T1000 (cell line): ENCODE measurements around the gene KRT26.
"Not testable (repeated sequence)": the region's sequence is repeated elsewhere in the genome, so short reads cannot be mapped to it uniquely, and the experiment has no call there.

Experiments
- DNase-seq: peaks from one replicate; lab custom pipeline; 2025; ENCODE audit warnings: mixed read lengths; lab: John Stamatoyannopoulos, UW

Gene KRT26

DNA sequence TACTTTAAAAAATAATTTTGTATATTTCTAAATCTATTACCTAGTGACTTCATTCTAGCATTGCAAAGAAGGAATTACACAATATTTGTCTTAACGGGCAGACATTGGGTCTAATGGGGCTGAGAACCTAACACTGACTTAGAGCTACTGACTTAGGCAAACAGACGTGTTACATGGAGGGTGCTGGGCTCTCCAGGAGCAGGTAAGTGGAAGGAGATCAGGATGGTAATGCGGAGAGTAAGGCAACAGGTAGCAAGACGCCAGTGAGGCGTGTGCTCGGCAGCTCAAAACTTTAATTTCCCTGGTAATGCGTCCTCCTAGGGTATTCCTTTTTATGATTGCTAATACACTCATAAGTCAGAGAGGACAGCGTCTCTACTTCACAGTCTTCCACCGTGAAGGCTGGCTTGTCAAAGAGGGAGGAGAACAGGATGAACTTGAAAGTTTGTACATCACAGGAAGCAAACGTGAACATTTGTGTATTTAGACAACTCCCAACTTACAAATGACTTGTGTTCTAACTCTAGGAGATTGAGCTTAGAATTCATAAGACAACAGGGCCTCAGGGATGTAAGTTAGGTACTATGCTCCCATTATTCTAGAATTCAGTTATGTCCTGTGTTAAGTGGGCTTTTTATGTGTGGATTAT is 23.1 kb upstream of the KRT26 start:
- DNase-seq, result no peak

DNA sequence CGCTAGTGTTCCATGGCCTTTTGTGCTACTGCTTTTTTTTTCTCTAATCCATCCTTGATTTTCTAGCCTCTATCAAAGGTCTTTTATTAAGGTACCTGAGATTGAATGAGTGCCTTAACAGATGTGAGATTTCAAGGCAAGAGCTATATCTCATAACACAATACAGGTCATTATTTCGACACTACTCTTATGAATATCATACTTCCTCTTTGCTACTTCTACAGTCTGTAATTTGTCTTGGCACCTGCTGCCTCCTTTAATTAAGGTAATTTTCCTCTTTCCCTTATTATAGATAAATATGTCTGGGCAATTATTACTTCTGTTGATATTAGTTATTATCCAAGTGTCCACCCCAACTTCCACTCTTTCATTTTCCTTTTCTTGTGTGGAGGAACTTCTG is 22.5 kb upstream of the KRT26 start:
- DNase-seq, result no peak

DNA sequence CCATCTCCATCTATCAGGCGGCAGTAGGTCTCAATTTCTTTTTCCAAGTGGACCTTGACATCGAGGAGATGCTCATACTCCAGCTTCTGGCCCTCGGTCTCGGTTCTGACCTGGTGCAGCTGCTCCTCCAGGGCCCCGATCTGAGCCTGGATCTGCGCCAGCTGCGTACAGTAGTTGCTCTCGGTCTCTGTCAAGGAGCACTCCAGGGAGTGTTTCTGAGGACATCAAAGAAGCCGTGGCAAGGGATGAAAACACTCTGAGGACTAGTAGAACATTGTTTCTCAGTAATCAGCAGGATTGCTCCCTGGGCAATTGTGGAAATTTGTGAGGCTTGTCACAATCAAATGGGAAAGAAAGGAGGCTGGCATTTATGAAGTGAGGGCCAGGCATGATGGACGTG is 21.8 kb upstream of the KRT26 start:
- DNase-seq, result no peak

DNA sequence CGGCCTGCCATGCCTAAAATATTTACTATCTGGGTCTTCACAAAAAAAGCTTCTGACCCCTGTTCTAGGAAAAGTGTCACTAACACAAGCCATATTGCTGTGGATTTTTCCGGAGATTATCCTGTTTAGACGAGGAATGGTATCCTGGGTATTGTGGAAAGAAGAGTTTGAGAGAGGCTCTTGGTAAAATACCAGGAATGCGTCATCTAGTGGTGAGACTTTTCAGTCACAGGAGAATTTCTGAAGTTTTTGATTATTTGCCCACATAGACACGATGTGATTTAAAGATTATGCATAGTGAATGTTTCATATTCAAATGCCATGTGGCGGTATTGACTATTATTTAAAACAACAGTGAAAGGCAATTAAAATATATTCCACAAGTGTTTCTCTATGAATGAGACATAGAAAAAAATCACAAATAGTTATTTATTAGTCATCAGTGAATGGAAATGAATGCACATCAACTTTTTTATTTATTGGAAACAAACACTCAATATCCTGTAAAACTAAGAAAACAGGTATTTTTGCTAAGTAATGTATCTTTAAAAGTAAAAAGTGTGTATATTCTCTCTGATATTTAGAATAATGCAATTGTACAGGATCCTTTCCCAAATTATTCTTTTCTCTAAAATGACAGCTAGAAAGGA is 19.9 kb upstream of the KRT26 start:
- DNase-seq, result no peak

DNA sequence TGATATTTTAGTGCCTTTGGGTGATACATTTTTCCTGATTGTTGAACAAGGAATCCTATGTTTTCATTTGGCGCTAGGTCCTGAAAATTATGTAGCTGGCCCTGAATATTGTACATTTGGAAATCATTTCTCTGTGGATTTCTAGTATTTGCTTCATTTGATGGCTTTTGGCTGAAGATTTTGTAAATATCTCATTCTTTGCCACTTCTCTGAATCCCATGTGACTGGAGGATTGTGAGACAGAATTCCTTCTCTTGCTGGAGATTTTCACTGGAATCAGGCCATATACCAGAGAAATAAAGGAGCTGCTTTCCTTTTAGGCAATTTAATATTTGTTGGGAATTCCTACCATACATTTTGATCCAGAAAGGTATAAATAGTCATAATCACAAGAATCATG is 19.1 kb upstream of the KRT26 start:
- no peak for DNase-seq

DNA sequence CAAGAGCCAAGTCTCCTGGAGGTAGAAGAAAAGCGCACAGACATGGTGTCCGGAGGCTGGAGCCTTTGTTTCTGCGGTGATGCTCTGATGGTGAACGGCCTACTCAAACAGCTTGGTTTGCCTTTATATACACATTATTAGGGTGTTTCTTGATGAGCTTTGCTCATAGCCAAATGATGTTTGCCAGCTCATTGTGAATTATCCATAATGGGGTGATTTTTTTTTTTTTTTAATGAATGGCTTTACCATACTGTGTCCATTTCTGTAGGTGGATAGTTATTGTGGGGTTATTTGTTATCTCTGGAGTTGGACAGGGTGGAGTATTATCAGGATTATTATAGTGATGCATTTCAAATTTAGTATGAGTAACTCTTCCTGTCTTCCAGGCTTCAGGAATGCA is 10.4 kb upstream of the KRT26 start, which contains the start of gene KRT27:
KRT27 (minus strand) TSS at position 101 of the 400 bp plus-strand sequence; CDS start at position 44, 57 bp downstream.
- DNase-seq, result no peak

DNA sequence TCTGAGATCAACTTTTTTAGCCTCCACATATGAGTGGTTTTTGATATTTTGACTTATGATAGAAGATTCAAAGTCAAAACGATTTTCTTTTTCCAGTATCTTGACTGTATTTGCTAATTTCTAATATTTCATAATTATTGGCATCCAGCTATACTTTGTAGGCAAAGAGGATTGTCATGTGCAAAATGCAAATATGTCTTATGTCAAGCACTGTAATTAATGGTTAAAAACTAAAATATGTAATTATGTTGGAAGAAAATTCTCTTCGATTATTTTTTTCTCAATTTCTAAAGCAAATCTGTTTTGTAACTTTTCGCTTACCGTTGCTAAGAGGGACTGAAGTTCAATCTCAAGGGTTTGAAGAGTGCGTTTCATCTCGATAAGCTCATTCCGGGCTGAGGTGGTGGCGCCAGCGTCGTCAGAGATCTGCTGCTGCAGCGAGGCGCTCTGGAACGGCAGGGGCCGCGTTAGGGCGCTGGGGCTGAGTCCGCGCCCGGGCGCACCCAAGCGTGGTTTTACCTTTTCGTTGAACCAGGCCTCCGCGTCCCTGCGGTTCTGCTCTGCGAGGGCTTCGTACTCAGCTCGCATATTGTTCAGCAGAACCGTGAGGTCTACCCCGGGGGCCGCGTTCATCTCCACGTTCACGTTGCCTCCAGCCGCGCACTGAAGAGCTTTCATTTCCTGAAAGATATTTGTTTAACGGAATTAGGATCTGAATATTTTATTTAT is 7.3 kb upstream of the KRT26 start:
- no peak for DNase-seq

DNA sequence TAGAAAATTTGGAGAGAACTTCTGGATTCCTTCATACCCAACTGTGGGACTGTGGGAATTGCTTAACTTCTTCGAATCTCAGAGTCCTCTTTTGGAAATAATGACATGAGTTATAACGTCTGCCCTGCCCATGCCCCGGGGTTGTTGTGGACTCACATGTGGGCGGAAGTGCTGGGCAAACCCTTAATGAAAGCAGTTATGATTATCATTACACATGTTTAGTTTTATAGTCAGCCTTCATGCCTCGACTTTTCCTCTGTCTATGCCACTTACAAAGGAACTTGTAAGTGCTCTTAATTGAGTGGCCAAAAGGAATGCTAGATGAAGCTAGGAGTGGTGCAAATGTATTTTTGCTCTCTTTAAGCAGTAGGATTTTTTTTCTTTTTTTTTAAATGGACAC is 6.5 kb upstream of the KRT26 start:
- no peak for DNase-seq

DNA sequence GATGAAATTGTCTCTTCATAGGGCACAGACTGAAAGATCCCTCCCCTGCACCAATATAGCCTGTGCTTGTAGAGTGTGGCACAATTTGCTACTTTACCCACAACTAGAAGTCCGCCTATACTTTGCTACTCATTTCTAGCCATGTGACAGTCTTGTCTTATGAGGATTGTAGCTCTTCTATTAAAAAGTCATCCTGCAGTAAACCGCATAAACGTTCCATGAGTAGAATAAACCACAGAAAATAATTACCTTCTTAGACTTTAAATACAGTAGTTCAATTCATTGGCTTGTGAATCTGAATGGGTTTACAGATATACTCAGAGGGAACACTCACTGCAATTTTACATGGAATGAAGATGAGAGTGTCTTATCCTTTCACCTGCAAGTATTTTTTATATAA is 6.0 kb upstream of the KRT26 start:
- no peak for DNase-seq

DNA sequence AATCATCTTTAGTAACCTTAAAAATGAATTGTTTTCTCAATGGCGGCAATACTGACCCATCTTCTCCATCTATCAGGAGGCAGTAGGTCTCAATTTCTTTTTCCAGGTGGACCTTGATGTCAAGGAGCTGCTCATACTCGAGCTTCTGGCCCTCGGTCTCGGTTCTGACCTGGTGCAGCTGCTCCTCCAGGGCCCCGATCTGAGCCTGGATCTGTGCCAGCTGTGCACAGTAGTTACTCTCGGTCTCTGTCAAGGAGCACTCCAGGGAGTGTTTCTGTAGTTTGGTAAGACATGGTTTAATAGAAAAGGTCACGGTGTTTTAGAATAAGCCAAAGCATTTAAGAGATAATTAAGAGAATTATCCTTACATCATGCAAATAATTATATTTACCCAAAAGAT is 5.5 kb upstream of the KRT26 start:
- DNase-seq, result no peak

DNA sequence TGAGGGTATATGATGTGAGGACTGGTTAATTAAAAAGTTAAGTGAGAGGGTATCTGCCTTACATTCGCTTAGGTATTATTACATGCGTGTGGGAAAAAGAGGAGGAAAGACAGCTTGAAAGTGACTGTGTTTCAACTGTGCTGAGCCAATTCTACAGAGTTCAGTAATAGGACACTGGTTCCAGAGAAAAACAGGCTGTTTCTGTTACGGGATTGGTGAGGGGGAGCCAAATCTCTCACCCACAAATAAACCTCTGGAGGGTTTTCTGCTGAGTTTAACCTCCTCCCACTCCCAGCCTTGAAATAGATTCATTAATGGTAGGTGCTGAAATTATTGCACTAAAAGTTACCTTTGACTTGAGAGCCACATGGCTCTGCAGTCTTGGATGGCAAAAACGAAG is 3.9 kb upstream of the KRT26 start:
- no peak for DNase-seq

DNA sequence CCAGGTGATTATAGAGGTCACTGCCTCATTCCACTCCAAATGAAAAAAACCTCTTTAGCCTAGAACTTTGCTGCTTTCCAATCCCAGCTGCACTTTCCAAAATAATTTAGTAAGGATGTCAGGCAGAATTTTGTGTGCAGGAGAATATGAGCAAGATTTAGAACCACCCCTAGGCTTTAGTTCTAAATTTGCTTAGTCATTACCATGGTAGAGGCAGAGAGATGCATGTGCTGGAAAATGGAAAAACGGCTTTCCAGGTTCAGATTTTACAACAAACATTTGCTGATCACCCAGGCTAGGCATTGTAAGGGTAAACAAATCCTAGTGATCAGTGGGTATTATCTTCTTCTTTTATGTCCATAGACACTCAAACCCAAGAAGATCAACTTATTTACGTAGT is 6.3 kb downstream of the KRT26 start:
- no peak for DNase-seq

DNA sequence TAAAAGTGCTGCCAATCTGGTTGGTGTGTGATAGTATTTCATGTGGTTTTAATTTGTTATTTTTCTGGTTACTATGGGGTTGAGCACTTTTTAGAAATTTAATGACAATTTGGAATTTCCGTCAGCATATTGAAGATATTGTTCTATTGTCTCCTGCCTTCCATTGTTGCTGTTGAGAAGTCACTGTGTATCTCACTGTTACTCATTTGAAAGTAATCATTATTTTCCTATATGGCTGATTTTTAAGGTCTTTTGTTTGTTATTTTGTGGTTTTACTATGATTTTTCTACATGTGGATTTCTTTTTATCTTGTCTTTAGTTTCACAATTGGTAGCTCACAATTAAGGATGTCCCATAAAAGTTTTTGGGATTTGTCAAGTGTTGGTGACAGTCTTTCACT is 8.2 kb downstream of the KRT26 start:
- DNase-seq, result no peak

DNA sequence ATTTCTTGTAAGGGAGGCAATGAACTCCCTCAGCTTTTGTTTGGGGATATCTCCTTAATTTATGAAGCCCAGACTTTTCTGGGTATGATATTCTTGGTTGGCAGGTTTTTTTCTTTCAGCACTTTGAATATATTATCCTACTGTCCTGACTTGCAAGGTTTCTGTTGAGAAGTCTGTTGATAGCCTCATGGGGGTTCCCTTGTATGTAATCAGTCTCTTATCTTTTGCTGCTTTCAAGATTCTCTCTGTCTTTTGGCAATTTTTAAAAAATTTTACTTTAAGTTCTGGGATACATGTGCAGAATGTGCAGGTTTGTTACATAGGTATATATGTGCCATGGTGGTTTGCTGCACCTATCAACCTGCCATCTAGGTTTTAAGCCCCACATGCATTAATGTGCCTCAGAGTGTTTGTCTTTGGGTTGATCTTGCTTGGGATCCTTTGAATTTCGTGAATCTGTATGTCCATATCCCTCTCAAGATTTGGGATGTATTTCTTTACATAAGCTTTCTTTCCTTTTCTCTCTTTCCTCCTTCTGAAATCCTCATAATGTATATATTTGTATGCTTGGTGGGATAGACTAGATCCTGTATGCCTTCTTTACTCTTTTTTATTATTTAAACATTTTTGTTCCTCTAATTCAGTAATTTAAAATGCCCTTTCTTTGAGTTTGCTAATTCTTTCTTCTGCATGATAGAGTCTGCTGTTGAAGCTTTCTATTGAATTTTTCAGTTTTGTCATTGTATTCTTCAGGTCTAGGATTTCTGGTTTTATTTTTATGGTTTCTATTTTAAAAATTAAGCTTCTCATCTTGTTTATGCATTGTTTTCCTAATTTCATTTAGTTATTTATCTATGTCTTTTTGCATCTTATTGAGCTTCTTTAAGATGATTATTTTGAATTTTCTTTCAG is 11.6 kb downstream of the KRT26 start:
- no peak for DNase-seq

DNA sequence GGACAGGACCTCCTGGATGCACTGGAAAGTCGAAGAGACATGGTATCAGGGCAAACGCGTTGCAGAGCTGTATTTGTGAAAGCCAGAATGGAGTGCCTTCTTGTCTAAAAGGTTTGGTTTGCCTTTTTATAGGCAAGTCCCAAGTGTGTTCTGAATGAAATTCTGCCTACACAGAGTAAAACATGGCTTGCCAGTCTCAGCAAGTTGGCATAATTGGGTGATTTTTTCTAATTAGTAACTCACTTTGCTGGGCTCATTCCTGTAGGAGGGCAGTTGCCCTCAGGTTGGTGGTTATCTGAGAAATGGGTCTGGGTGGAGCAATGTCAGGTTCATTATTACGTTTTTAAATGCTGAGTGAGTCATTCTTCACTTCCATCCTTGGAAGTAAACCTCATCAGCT is 16.8 kb downstream of the KRT26 start, which contains the start of gene KRT25:
KRT25 (minus strand) TSS at position 101 of the 400 bp plus-strand sequence; CDS start at position 41, 60 bp downstream.
- DNase-seq, result no peak

DNA sequence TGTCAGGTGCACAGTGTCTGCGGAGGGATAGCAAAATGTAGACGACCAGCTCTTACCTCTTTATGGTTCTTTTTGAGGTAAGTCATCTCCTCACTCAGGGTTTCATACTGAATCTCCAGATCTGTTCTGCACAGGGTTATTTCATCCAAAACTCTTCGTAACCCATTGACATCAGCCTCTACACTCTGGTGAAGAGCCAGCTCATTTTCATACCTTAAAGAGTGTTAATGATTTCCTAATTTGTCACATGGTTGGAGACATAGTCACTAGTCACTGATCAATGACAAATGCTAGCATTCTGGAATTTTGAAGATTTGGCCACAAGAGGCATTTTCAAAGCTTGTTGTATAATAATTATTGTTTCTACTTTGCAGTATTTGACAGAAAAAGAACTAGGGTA is 18.2 kb downstream of the KRT26 start:
- no peak for DNase-seq

DNA sequence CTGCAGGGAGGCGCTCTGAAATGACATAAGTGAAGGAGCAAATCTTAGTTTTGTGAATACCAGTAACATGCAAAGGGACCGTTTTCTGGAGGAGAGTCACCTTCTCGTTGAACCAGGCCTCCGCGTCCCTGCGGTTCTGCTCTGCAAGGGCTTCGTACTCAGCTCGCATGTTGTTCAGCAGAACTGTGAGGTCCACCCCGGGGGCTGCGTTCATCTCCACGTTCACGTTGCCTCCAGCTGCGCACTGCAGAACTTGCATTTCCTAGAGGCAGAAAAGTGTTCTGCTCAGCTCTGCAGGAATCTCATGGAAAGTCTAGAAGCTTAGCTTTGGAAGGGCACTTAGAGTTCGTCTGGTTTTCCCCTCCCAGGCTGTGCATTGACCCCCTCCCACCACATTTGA is 20.9 kb downstream of the KRT26 start:
- DNase-seq, result no peak

DNA sequence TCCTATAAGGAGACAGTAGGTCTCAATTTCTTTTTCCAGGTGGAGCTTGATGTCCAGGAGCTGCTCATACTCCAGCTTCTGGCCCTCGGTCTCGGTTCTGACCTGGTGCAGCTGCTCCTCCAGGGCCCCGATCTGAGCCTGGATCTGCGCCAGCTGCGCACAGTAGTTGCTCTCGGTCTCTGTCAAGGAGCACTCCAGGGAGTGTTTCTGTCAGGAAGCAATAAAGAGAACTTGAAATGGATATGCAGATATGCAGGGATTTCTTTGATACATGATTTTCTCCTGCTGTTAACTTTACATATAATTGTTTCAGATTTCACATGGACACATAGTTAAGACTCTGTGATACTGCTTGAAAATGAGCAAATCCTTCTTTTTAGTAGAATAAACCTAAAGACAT is 21.6 kb downstream of the KRT26 start:
- DNase-seq, result no peak

DNA sequence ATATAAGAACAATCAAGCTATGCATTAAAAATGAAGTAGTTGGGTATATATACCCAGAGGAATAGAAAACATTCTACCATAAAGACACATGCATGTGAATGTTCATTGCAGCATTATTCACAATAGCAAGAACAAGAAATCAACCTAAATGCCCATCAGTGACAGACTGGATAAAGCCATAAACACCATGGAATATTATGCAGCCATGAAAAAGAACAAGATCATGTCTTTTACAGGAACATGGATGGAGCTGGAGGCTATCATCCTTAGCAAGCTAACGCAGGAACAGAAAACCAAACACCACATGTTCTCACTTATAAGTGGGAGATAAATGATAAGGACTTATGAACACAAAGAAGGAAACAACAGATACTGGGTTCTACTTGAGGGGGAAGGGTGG is 23.3 kb downstream of the KRT26 start:
- not testable (repeated sequence) for DNase-seq

DNA sequence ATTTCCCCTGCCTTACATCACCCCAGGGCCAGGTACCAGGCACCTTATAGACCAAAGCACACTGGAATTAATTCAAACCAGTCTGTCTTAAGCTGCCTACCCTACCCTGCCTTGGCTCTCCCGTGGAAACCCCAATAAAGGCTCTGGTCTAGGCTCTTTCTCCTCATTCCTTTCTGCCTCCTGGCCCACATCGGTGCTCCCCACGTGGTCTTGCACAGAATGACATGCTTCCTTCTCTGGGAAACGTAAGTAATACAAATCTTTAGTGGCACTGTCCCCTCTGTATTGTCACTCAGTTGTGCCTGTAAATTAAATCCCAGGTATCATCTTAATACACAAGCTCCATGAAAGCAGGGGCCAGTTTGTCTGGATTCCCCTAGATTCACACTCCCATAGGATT is 33.4 kb downstream of the KRT26 start:
- DNase-seq, result no peak

DNA sequence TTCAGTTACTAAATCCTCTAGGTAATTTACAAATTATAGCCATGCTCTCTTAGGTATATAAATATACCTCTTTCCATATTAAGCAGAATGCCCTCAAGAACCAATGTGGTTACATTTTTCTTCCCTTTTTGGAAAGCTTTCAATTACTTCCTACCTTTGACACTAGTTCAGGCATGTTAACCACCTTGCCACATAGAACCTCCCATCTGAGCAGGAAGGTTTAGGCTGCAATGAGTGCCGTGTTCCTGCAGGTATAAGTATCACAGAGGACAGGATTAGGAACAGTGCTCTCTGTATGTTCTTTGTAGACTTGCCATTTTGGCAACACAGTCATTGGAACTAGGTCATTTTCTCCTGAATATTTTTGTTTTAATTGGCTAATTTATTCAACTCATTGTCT is 37.0 kb downstream of the KRT26 start:
- DNase-seq, result no peak

DNA sequence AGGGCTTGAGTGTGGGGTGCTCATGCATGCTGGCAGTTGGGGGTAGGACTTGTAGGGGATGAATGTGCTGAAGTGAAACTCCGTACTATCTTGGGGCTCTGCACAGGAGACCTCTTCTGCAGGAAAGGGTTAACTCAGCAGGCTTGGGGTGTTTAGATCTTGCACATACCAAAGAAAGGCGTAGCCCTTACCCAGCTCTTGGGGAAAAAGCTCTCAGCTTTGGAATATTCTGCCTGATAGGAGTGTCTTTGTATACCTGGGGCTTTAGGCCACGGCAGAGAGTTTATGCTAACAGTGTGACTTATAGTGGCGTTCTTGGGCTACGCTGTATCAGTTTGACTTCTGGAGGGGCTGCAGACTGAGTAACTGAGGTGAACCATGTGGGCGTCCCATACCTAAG is 38.0 kb downstream of the KRT26 start:
- no peak for DNase-seq
